ENCODE results near the gene NR2C2. TPM values are rescaled to one million over a fixed set of nuclear protein-coding genes. Genes with fewer than 3 reads are reported as not detected.

The NR2C2 gene
- total and polyA plus RNA-seq, 10 of the 15 experiments (the other 5 are each of a cell fraction or from before 2014, with no cell fraction given), result 2.7 to 30.3 (median 18.3) TPM

DNA sequence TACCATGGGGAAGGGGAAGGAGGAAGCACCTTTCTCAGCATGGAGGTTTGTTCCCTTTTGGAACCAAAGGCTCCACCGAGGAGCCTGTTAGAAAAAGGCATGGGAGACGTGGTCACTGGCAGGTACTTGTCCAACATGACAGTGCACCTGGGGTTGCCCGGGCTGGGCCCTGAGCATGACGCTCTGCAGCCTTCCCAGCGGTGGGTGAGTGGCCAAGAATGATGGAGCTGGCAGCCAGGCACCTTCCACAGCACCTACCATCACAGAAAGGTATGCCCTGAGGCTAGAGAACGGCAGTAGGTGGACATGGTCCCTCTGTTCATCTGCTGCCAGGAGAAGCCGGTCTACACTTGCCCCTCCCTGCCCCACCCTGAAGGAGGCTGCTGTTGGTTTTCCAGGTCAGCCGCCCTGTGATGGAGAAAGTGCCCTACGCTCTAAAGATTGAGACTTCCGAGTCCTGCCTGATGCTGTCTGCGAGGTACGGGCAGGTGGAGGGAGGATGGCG is 29.0 kb upstream of the NR2C2 start:
- ChIA-PET POLR2A (no interaction called here), RAD21 (ENCODE audit: unreplicated experiment) (no interaction called here)
- BruUV-seq (replicated peaks), result no TSS peak

More for the DNA sequence above, 29.0 kb upstream of the NR2C2 start:
- FAIRE-seq (no peak), ATAC-seq (no peak), DNase-seq (ENCODE audit: low read depth, low spot score) (no peak)
- Histone ChIP-seq H3K9me3 (replicated peaks; ENCODE audit: control insufficient read depth, insufficient read depth, low read length) (no peaks in the 10 kb centered on the region), H3K79me2 (ENCODE audit: control insufficient read depth, insufficient read depth, low read length) (no peaks in the 10 kb centered on the region), H3K27ac (ENCODE audit: control insufficient read depth, insufficient read depth) (no peak overlapping the region), H3K27me3 (replicated peaks in 1 of 2; ENCODE audit: control insufficient read depth in 2 of 2, insufficient read depth in 2 of 2, low read length in 1 of 2) (no peaks in the 10 kb centered on the region), H4K20me1 (ENCODE audit: control insufficient read depth, insufficient read depth) (no peaks in the 10 kb centered on the region), H3K4me2 (ENCODE audit: control insufficient read depth, insufficient read depth) (no peak overlapping the region), H2AFZ (ENCODE audit: control insufficient read depth, low read depth, low read length) (no peak overlapping the region), H3K36me3 (ENCODE audit: control insufficient read depth in 2 of 2, insufficient read depth in 2 of 2, low read length in 1 of 2) (no peaks in the 10 kb centered on the region), H3K4me1 (ENCODE audit: control insufficient read depth, insufficient read depth, low read length) (no peaks in the 10 kb centered on the region), H3K4me3 (no peak overlapping the region), H3K9ac (ENCODE audit: control insufficient read depth, insufficient read depth, low read length) (no peak overlapping the region)
- 37% methylated on average over 13 of the region's 13 CpGs for WGBS (ENCODE audit: insufficient coverage, insufficient replicate concordance, low lambda C conversion rate, missing lambda C conversion rate)
- intact Hi-C loops (cut with micrococcal nuclease; ENCODE audit: unreplicated experiment), result no loop called here
- no peak for TF ChIP-seq IRF4 (IDR thresholded peaks at IDR 0.05; ENCODE audit: low read depth, low read length)
- TF ChIP-seq, protein P1, sequence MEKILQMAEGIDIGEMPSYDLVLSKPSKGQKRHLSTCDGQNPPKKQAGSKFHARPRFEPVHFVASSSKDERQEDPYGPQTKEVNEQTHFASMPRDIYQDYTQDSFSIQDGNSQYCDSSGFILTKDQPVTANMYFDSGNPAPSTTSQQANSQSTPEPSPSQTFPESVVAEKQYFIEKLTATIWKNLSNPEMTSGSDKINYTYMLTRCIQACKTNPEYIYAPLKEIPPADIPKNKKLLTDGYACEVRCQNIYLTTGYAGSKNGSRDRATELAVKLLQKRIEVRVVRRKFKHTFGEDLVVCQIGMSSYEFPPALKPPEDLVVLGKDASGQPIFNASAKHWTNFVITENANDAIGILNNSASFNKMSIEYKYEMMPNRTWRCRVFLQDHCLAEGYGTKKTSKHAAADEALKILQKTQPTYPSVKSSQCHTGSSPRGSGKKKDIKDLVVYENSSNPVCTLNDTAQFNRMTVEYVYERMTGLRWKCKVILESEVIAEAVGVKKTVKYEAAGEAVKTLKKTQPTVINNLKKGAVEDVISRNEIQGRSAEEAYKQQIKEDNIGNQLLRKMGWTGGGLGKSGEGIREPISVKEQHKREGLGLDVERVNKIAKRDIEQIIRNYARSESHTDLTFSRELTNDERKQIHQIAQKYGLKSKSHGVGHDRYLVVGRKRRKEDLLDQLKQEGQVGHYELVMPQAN (conservative IDR thresholded peaks at IDR 0.05), result no peak
- TF ChIP-seq MYC (IDR thresholded peaks at IDR 0.05; ENCODE audit: insufficient read depth, insufficient read length, insufficient replicate concordance, low read length, severe bottlenecking), result no peak
- no peak for TF ChIP-seq SIX5 (IDR thresholded peaks at IDR 0.05; ENCODE audit: low read depth, low read length, severe bottlenecking)
- TF ChIP-seq, protein P2, sequence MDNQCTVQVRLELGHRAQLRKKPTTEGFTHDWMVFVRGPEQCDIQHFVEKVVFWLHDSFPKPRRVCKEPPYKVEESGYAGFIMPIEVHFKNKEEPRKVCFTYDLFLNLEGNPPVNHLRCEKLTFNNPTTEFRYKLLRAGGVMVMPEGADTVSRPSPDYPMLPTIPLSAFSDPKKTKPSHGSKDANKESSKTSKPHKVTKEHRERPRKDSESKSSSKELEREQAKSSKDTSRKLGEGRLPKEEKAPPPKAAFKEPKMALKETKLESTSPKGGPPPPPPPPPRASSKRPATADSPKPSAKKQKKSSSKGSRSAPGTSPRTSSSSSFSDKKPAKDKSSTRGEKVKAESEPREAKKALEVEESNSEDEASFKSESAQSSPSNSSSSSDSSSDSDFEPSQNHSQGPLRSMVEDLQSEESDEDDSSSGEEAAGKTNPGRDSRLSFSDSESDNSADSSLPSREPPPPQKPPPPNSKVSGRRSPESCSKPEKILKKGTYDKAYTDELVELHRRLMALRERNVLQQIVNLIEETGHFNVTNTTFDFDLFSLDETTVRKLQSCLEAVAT (IDR thresholded peaks at IDR 0.05), result no peak
- TF ChIP-seq CBFB (IDR thresholded peaks at IDR 0.05; ENCODE audit: low read depth), result no peak
- TF ChIP-seq NBN (IDR thresholded peaks at IDR 0.05), result no peak
- no peak for TF ChIP-seq NFIC (IDR thresholded peaks at IDR 0.05; ENCODE audit: low read depth, low read length)
- no peak for TF ChIP-seq SMARCA5 (IDR thresholded peaks at IDR 0.05)
- TF ChIP-seq LARP7 (IDR thresholded peaks at IDR 0.05), result no peak
- TF ChIP-seq BCL11A (IDR thresholded peaks at IDR 0.05; ENCODE audit: low read depth, low read length), result no peak
- TF ChIP-seq POU2F2 (IDR thresholded peaks at IDR 0.05; ENCODE audit: borderline replicate concordance, low read depth, low read length), result no peak
- in situ Hi-C loops (cut with MboI), result no loop called here
- ChIA-PET CTCF (interaction anchor here (0.6 to 1.2 kb wide), 3 partner anchors 94 to 282 kb away, joined by 3 read pairs; no protein-coding TSS in a partner anchor), SMC1A (ENCODE audit: uncharacterized antibody, unreplicated experiment) (interaction anchor here (1.2 kb wide), 1 partner anchor 137 kb away, joined by 3 read pairs; no protein-coding TSS in a partner anchor)
